GM21515 (cell line): ENCODE data around the gene RMND5A.
A peak's percentile ranks its signal among the peaks of the same experiment; 100 is the strongest.

ENCODE experiments used
- ATAC-seq: cut with Tn5 transposase; IDR thresholded peaks from one replicate; pipeline ENCODE4 v1.9.1; 2021; ENCODE audit not compliant: unreplicated experiment

RMND5A gene

GRCh38 chr2:86764661-86765309 lies 44.7 kb downstream of the RMND5A start:
- no peak for ATAC-seq

- no peak for ATAC-seq
These were observed 45.2 kb downstream of the RMND5A start for GRCh38 chr2:86765310-86765695.

- no peak for ATAC-seq
These were observed 48.3 kb downstream of the RMND5A start for GRCh38 chr2:86768189-86768949.

GRCh38 chr2:86769838-86770237 lies 49.7 kb downstream of the RMND5A start:
- ATAC-seq, result no peak

- ATAC-seq, result no peak
These were observed 50.8 kb downstream of the RMND5A start for GRCh38 chr2:86770816-86771301.

GRCh38 chr2:86772611-86773010 lies 52.5 kb downstream of the RMND5A start:
- ATAC-seq, result no peak

GRCh38 chr2:86774862-86775261 lies 54.8 kb downstream of the RMND5A start:
- no peak for ATAC-seq

- ATAC-seq, result no peak
These were observed 55.2 kb downstream of the RMND5A start for GRCh38 chr2:86775338-86775737.

GRCh38 chr2:86776532-86776931 lies 56.4 kb downstream of the RMND5A start:
- ATAC-seq, result no peak

GRCh38 chr2:86778957-86779356 lies 58.9 kb downstream of the RMND5A start:
- ATAC-seq, result no peak

- no peak for ATAC-seq
These were observed 59.9 kb downstream of the RMND5A start for GRCh38 chr2:86779971-86780370.

GRCh38 chr2:86781363-86781762 lies 61.3 kb downstream of the RMND5A start:
- no peak for ATAC-seq

GRCh38 chr2:86782748-86783147 lies 62.7 kb downstream of the RMND5A start:
- no peak for ATAC-seq

- ATAC-seq, result peak; percentile 84
These were observed 63.7 kb downstream of the RMND5A start for GRCh38 chr2:86783615-86784339.

- ATAC-seq, result no peak
These were observed 65.4 kb downstream of the RMND5A start for GRCh38 chr2:86785456-86785855.

- ATAC-seq, result no peak
These were observed 66.0 kb downstream of the RMND5A start for GRCh38 chr2:86786001-86786536.

- no peak for ATAC-seq
These were observed 67.6 kb downstream of the RMND5A start for GRCh38 chr2:86787736-86788135.

- ATAC-seq, result no peak
These were observed 68.1 kb downstream of the RMND5A start for GRCh38 chr2:86788165-86788564.

GRCh38 chr2:86788881-86789686 lies 69.0 kb downstream of the RMND5A start:
- no peak for ATAC-seq

- no peak for ATAC-seq
These were observed 69.6 kb downstream of the RMND5A start for GRCh38 chr2:86789687-86790133.
